HG03066 (cell line): ENCODE results near the gene EGFL8.
A peak's percentile ranks its signal among the peaks of the same experiment; 100 is the strongest.
"Not testable (repeated sequence)": the region's sequence is repeated elsewhere in the genome, so short reads cannot be mapped to it uniquely, and the experiment has no call there.

Experiments used
- ATAC-seq: cut with Tn5 transposase; IDR thresholded peaks from one replicate; pipeline ENCODE4 v1.9.1; 2021; ENCODE audit warnings: low read depth; ENCODE audit not compliant: unreplicated experiment

Gene EGFL8

DNA sequence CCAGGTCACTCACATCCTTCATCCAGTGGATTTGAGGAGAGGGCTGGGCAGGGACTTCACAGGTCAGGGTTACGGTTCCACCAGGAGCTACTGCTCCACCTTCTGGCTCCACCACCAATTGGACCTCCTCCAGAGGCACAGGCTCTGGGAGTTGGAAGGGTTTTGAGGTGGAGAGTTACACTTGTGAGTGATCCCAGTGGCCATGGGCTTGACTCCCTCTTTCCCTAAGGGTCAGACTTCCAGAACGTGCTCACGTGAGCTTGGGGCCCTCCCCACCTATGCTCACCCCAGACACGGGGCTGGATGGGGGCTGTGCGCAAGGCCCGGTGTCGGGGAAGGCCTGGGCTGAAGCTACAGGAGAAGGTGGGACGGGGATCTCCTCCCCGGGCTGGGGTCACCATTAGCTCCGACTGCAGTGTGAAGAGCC is 18.2 kb downstream of the EGFL8 start:
- no peak for ATAC-seq

GRCh38 chr6:32183030-32183429 is 18.6 kb downstream of the EGFL8 start:
- ATAC-seq = no peak

GRCh38 chr6:32183483-32184083 is 19.2 kb downstream of the EGFL8 start:
- ATAC-seq = no peak

GRCh38 chr6:32184084-32184640 is 19.8 kb downstream of the EGFL8 start, which contains the start of gene AGER:
Gene AGER (minus strand): TSS chr6:32184253. CDS start chr6:32184222, 31 bp downstream.
- no peak for ATAC-seq

- ATAC-seq = not testable (repeated sequence)
Observed at GRCh38 chr6:32185681-32186131, 21.3 kb downstream of the EGFL8 start.

GRCh38 chr6:32186151-32186840 is 21.9 kb downstream of the EGFL8 start:
- not testable (repeated sequence) for ATAC-seq

DNA sequence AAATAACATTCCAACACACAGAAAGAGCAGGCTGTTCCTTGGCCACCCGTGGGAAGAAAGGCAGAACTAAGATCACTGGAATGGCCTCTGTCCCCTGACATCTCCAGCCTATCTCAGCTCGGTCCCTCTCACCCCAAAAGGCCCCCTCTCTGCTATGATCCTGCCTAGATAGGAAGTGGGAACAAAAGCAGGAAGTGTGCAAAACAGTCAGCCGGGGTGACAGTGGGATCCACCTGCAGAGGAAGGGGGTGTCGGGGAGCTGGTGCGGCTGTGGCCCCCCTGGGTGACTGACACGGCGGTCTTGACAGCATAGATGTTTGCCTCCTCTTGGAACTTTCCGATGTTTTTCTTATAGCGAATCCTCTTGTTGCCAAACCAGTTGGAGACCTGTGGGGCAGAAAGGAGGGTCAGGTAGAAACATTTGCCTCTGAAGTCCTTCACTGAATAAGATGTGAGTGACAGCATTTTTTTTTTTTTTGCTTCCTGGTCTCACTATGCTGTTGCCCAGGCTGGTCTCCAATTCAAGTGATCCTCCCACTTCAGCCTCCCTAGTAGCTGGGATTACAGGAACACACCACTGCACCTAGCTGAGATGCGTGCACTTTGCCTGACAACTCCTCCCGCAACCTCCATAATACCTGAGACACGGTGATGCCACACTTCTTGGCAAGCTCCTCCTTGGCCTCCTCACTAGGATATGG is 22.8 kb downstream of the EGFL8 start:
- ATAC-seq = no peak

GRCh38 chr6:32187725-32188380 is 23.5 kb downstream of the EGFL8 start:
- not testable (repeated sequence) for ATAC-seq

DNA sequence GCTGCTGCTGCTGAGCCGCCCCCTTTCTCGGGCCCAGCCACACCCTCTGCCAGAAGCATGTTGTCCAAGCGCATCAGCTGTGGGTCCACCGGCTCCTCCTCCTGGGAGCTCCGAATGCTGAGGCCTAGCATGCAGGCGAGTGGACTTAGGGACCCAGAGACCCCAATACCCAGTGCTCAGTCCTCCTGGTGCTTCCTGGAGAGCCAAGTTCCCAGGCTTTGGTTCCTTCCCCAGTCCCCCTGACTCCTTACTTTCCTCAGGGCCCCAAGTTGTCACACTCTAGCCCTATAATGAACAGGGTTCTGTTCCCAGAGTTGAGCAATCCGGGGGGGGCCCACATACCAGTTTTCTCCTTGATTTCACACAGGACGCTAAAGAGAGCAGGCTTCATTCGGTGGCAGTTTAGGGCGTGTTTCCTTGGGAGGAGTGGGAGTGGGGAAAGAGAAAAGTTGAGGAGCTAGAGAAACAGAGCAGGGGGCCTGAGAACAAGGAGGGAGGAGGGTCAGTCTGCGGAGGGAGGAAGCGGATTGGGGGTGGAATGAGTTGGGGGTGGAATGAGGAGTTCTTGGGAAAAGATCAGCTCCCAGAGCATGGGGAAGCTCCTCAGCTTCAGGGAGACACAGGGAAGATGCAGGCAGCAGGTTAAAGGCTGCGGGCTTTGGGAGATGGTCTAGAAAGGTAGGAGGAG is 24.1 kb downstream of the EGFL8 start:
- no peak for ATAC-seq

DNA sequence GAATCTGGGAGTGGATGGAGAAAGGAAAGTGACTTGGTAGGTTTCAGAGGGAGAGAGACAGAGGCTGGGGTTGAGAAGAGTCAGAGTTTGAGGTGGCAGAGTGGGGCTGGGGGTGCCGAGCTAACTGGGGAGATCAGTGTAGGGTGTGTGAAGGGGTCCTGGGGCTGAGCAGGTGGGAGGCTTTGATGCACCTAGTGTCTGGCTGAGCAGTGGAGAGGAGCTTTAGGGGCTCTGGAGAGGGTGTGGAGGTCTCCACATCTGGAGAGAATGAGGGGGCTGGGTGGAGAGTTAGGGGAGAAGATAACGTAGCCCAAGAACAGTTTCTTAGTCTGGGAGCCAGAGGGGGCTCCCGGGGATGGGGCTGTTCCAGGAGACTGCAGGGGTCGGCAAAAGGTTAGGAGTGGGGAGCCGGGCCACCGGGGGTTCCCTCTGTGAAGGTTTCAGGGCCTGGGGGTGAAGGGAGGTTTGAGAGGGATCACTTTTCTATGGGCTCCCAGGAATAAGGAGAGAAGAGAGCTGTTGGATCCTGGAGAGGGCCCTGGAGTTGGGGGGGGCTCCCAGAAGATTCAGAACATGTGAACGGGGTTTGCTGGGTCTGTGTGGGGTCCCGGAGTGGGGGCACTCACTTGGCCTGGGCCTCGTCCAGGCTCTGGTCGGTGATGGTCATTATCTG is 24.8 kb downstream of the EGFL8 start:
- no peak for ATAC-seq

GRCh38 chr6:32189742-32190053 is 25.3 kb downstream of the EGFL8 start:
- ATAC-seq = no peak

DNA sequence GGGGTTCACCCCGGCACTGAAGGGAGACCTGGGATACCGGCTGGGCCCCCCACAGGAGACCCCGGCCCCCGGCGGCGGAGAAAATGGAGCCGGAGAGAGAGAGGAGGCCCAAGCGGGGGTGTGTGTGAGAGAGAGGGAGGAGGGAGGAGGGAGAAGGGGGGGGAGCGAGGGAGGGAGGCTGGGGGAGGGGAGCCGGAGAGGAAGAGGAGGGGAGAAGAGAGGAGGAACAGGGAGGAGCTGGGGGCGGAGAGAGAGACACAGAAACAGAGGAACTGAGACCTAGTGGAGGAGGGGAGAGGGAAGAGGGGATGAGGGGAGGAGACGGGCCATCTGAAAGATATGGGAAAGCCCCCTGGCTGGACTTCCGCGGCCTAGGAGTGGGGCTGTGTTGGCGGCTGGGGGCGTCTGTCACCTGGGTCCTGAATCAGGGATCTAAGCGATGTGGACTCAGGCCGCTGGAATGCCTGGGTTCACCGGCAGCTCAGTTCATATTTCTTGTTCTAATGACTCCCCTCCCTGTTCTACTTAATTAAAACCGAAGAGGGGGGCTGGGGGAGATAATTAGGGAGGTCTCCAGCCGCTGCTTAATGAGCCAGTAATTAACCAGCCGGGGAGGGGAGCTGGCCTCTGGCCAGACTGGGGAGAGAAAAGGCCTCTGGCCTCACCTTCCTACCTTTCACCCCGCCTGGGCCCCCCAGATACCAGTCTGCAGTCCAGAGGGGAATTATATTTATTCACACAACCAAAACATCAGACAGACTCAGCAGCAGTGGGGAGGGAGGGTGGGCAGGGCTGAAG is 25.9 kb downstream of the EGFL8 start, which contains the start of gene PBX2:
TSS of gene PBX2 (minus strand) at position 149 of the 798 bp plus-strand sequence. CDS start 287 bp downstream, outside the sequence.
- peak; percentile 51 for ATAC-seq

DNA sequence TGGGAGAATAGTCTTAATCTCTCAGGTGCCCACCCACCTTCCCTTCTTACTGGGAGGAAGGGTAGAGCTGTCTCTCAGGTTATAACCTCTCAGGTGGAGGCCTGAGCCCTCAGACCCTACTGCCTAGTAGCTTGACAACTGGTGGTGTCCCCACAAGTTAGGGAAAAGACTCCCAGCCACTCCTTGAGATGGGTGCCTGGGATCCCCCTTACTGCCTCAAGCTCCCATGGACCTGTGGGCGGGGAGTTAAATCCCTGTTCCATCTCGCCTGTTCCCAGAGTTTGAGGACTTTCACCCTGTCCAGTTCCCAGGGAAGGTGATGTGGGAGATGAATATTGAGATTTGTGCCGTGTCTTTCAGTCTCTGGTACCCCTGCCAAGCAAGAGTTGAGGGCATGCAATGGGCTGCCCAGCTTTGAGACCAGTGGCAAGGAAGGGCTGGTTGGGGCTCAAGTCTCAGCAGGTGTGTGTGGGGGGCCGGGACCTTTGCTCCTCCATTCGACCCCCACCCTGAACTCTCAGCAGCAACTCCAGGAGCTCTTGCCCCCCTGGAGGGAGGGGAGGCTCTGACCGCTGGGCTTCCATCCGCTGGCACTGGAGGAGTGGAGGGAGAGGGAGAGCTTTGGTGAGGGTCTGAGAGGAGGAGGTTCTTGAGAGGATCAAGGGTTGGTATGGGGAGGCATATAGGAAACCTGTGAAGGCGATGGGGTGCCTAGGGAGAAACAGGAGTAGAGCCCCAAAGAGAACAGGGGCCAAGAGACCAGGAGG is 26.7 kb downstream of the EGFL8 start:
- ATAC-seq = no peak

GRCh38 chr6:32191696-32192607 is 27.6 kb downstream of the EGFL8 start:
- no peak for ATAC-seq

DNA sequence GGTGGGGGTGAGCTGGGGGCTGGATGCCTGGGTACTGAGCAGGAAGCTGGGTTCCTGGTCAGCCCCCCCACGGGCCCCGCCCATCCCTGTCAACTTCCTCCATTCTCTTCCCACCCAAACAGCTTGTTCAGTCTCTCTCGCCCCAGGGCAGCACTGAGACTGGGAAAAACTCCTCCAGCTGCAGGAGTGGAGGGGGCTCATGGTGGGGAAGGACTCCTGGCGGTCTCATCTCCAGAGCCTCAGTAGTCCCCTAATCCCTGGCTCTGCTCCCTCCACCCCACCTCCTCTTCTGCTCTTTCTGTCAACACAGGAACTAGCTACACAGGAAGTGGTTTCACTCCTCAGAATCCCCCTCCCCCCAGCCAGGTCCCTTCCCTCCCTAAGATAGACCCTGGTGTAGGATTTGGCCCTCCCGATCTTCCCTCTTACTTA is 28.2 kb downstream of the EGFL8 start, which contains the start of gene GPSM3:
TSS of gene GPSM3 (minus strand) at position 36 of the 432 bp plus-strand sequence. CDS start 130 bp downstream, outside the sequence.
- no peak for ATAC-seq

- ATAC-seq = not testable (repeated sequence)
Observed at GRCh38 chr6:32193096-32193495, 28.7 kb downstream of the EGFL8 start.

GRCh38 chr6:32194388-32194787 is 30.0 kb downstream of the EGFL8 start:
- ATAC-seq = no peak
